Memory B cell (primary cell): ENCODE measurements around the gene LHX8.
"Not testable (repeated sequence)": the region's sequence is repeated elsewhere in the genome, so short reads cannot be mapped to it uniquely, and the experiment has no call there.

Experiments
- ATAC-seq: fragments of 150-1000 bp; cut with Tn5 transposase; 2 replicates; pipeline ENCODE4 v1.10.0; 2021; ENCODE audit warnings: low read depth, mild to moderate bottlenecking, moderate library complexity
- DNase-seq, 2 donors: peaks; one replicate each; pipeline ENCODE4 v3.0.0; 2022; ENCODE audit warnings: low spot score in 2 of 2
- H3K27ac Mint-ChIP-seq: one replicate; pipeline ENCODE4 v1.8.0; 2022; ENCODE audit warnings: mild to moderate bottlenecking, moderate library complexity, mixed read lengths
- H3K27me3 Mint-ChIP-seq: one replicate; pipeline ENCODE4 v1.8.0; 2022; ENCODE audit warnings: mixed read lengths
- H3K36me3 Mint-ChIP-seq: one replicate; pipeline ENCODE4 v1.8.0; 2022; ENCODE audit warnings: mild to moderate bottlenecking, mixed read lengths
- H3K4me1 Mint-ChIP-seq: one replicate; pipeline ENCODE4 v1.8.0; 2022; ENCODE audit warnings: mixed read lengths
- H3K4me3 Mint-ChIP-seq: one replicate; pipeline ENCODE4 v1.8.0; 2022; ENCODE audit warnings: mild to moderate bottlenecking, moderate library complexity, mixed read lengths
- H3K9me3 Mint-ChIP-seq: one replicate; pipeline ENCODE4 v1.8.0; 2022; ENCODE audit warnings: mixed read lengths

The LHX8 gene

DNA sequence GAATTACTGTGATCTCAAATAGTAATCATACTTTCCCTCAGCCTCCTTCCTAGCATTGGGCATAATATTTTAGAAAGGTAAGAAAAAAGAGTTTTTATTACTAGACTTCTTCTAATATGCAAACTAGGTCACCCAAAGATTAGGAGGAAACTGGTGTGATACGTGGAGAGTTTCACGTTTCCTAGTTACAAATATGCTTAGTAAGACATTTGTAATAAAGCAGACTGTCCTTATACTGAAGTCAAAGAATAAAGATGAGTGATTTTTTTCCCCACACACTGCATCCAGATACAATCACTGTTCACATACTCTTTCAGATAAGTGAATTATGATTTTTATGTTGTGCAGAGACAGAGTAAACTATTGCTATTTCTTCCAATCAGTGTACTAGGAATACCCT is 17.9 kb downstream of the LHX8 start:
- DNase-seq (no peak), ATAC-seq (no peak)
- no peaks in the 10 kb centered on the region for H3K4me1 Mint-ChIP-seq
- H3K4me3 Mint-ChIP-seq: no peak overlapping the region
- no peak overlapping the region for H3K27ac Mint-ChIP-seq
- H3K36me3 Mint-ChIP-seq: no peaks in the 10 kb centered on the region
- peaks cover 2% of the 10 kb centered on the region for H3K9me3 Mint-ChIP-seq
- H3K27me3 Mint-ChIP-seq: peaks cover 3% of the 10 kb centered on the region

DNA sequence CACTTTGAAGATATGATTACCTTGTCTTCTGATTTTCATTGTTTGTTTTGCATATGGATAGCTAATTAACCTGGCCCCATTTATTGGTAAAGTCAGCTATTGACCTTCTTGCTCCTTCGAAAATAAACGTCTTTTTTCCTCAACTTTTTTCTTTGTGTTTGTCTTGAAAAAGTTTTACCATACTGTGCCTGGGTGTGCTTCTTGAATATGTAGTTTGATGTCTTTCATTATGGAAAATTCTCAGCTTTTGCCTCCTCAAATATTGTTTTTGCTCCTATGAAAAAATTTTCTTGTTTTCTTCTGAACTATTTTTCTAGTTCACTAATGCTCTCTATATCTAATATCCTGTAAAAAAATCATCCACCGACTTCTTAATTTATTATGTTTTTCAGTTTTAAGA is 25.0 kb downstream of the LHX8 start:
- Mint-ChIP-seq H3K4me1 (no peaks in the 10 kb centered on the region), H3K9me3 (no peaks in the 10 kb centered on the region), H3K27me3 (peaks cover 2% of the 10 kb centered on the region), H3K36me3 (no peaks in the 10 kb centered on the region), H3K4me3 (no peak overlapping the region), H3K27ac (no peak overlapping the region)
- no peak for ATAC-seq
- no peak for DNase-seq

- Mint-ChIP-seq H3K27ac (no peak overlapping the region), H3K4me1 (no peaks in the 10 kb centered on the region), H3K4me3 (no peak overlapping the region), H3K9me3 (no peaks in the 10 kb centered on the region), H3K36me3 (no peaks in the 10 kb centered on the region), H3K27me3 (no peaks in the 10 kb centered on the region)
- ATAC-seq: no peak
- DNase-seq: no peak
Observed at GRCh38 chr1:75165264-75165663, 31.1 kb downstream of the LHX8 start.

GRCh38 chr1:75166821-75167220 is 32.6 kb downstream of the LHX8 start:
- DNase-seq (no peak), ATAC-seq (no peak)
- no peak overlapping the region for H3K27ac Mint-ChIP-seq
- no peaks in the 10 kb centered on the region for H3K36me3 Mint-ChIP-seq
- no peaks in the 10 kb centered on the region for H3K4me1 Mint-ChIP-seq
- H3K4me3 Mint-ChIP-seq: no peak overlapping the region
- no peaks in the 10 kb centered on the region for H3K9me3 Mint-ChIP-seq
- H3K27me3 Mint-ChIP-seq: no peaks in the 10 kb centered on the region

- H3K27me3 Mint-ChIP-seq: peaks cover 2% of the 10 kb centered on the region
- H3K27ac Mint-ChIP-seq: no peak overlapping the region
- ATAC-seq: no peak
- no peak overlapping the region for H3K4me3 Mint-ChIP-seq
- DNase-seq: no peak
- no peaks in the 10 kb centered on the region for H3K9me3 Mint-ChIP-seq
- H3K36me3 Mint-ChIP-seq: no peaks in the 10 kb centered on the region
- no peaks in the 10 kb centered on the region for H3K4me1 Mint-ChIP-seq
Observed at GRCh38 chr1:75170011-75170410, 35.8 kb downstream of the LHX8 start.

DNA sequence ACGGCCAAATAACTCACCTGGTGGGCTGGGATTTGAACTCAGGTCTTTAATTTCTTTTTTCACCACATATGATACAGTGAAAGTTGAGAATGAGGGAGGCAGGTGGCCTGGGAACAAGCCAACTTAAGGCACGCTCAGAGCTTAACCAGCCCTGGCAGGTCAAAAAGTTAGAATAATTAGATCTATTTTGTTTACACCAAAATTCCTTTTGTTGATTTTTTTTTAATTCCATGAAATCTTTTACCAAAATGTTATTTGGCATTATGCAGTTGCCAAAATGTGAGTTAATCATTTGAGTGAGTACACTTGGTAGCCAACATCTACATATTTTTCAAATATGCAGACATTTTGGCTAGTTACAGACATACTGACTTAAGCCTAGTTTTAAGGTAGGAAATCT is 36.8 kb downstream of the LHX8 start:
- no peaks in the 10 kb centered on the region for H3K36me3 Mint-ChIP-seq
- no peaks in the 10 kb centered on the region for H3K4me1 Mint-ChIP-seq
- DNase-seq: no peak
- H3K4me3 Mint-ChIP-seq: no peak overlapping the region
- H3K27me3 Mint-ChIP-seq: peaks cover 2% of the 10 kb centered on the region
- no peak overlapping the region for H3K27ac Mint-ChIP-seq
- ATAC-seq: no peak
- H3K9me3 Mint-ChIP-seq: peaks cover 2% of the 10 kb centered on the region

DNA sequence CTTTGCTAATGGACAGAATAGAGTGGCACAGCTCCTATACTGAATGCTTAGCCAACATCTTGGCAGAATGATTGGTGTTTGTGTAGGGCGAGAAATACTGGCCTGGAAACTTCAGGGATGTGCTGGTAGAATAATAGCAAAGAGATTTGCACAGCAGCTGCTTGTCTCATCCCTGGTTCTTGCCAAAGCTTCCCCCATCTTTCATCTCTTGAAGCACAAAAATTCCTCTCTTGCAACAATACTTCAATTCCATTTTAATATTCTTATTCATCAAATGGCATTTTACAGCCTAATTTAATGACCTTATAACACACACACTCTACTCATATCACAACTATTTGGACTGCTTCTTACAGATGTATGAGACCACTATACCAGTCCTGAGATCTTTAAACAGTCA is 37.7 kb downstream of the LHX8 start:
- H3K36me3 Mint-ChIP-seq: no peaks in the 10 kb centered on the region
- H3K4me1 Mint-ChIP-seq: no peaks in the 10 kb centered on the region
- no peak for ATAC-seq

GRCh38 chr1:75172556-75172955 is 38.4 kb downstream of the LHX8 start:
- Mint-ChIP-seq H3K27ac (no peak overlapping the region), H3K9me3 (peaks cover 2% of the 10 kb centered on the region), H3K27me3 (peaks cover 2% of the 10 kb centered on the region), H3K4me1 (no peaks in the 10 kb centered on the region), H3K4me3 (no peak overlapping the region), H3K36me3 (no peaks in the 10 kb centered on the region)
- no peak for DNase-seq
- no peak for ATAC-seq

More for the DNA sequence above, 37.7 kb downstream of the LHX8 start:
- Mint-ChIP-seq H3K4me3 (no peak overlapping the region), H3K9me3 (peaks cover 2% of the 10 kb centered on the region), H3K27me3 (peaks cover 2% of the 10 kb centered on the region), H3K27ac (no peak overlapping the region)
- no peak for DNase-seq

GRCh38 chr1:75174031-75174760 is 40.0 kb downstream of the LHX8 start:
- Mint-ChIP-seq H3K9me3 (peaks cover 2% of the 10 kb centered on the region), H3K27me3 (peaks cover 2% of the 10 kb centered on the region), H3K4me1 (no peaks in the 10 kb centered on the region), H3K4me3 (no peak overlapping the region), H3K27ac (no peak overlapping the region), H3K36me3 (no peaks in the 10 kb centered on the region)
- DNase-seq (no peak), ATAC-seq (no peak)

- H3K36me3 Mint-ChIP-seq, H3K4me3 Mint-ChIP-seq, H3K4me1 Mint-ChIP-seq, H3K9me3 Mint-ChIP-seq, DNase-seq, H3K27ac Mint-ChIP-seq, ATAC-seq, H3K27me3 Mint-ChIP-seq: not testable (repeated sequence)
Observed at GRCh38 chr1:75181214-75181955, 47.2 kb downstream of the LHX8 start.

DNA sequence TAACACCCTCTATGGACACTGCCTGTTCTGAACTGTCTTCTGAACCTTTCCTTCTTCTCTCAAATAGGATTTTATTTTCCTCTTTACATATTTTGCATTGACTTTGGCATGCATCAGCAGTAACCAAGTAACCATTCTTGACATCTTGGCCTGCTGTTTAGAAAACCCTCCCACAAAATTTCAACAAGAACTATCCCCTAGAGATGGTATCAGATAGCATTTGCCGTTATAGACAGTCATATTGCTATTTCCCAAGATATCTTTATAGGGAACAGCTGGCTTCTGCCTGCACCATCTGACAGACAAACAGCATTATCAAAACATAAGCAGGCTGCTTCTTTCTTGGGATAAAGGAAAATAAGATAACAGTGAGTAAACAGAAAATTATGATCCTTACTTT is 54.7 kb downstream of the LHX8 start:
- H3K27ac Mint-ChIP-seq: no peak overlapping the region
- H3K36me3 Mint-ChIP-seq: no peaks in the 10 kb centered on the region
- H3K27me3 Mint-ChIP-seq: peaks cover 11% of the 10 kb centered on the region
- H3K4me3 Mint-ChIP-seq: no peak overlapping the region
- no peaks in the 10 kb centered on the region for H3K9me3 Mint-ChIP-seq
- DNase-seq: no peak
- no peak for ATAC-seq
- H3K4me1 Mint-ChIP-seq: no peaks in the 10 kb centered on the region

DNA sequence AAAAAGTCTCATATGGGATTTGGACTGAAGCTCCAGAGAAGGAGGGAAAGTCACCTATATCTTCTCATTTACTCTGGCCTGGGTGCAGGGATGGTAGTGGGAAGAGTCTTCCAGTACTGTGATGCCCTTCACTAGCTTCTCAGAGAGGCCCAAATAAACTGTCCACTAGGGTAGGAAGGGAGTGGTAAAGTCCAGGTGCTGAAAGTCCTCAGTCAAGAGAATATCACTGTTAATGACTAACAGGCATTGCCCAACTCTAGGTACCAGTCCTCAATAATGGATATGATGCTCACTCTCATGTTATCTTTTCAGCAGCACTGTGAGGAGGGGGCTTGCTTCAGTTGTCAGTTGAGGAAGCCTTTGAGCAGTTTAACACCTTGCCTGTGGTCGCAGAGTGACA is 64.0 kb downstream of the LHX8 start:
- Mint-ChIP-seq H3K4me1 (no peaks in the 10 kb centered on the region), H3K27ac (no peak overlapping the region), H3K9me3 (no peaks in the 10 kb centered on the region), H3K36me3 (no peaks in the 10 kb centered on the region), H3K4me3 (no peak overlapping the region), H3K27me3 (peaks cover 7% of the 10 kb centered on the region)
- DNase-seq: no peak
- no peak for ATAC-seq

DNA sequence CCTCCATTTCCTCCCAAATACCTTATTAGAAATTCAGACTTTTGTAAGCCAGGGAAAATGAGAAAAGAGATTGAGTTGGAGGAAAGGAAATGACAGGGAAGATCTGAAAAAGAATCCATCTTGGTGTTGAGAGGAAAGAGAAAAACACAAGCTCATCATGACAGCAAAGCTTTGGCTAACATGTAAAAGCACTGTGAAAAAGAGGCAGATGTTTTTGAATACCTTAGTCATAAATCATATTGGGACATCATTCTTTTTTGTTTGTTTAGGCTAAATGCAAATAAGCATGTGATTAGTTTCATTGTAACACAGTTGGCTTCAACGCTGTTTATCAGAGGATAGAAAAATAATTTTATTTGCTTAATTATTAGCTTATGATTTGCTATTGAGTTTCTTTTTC is 64.6 kb downstream of the LHX8 start:
- Mint-ChIP-seq H3K27me3 (peaks cover 4% of the 10 kb centered on the region), H3K9me3 (no peaks in the 10 kb centered on the region), H3K4me1 (no peaks in the 10 kb centered on the region), H3K4me3 (no peak overlapping the region), H3K36me3 (no peaks in the 10 kb centered on the region), H3K27ac (no peak overlapping the region)
- no peak for DNase-seq
- ATAC-seq: no peak

- no peak for ATAC-seq
- H3K27ac Mint-ChIP-seq: no peak overlapping the region
Observed at GRCh38 chr1:75202751-75203150, 68.6 kb downstream of the LHX8 start.

More at GRCh38 chr1:75202751-75203150, 68.6 kb downstream of the LHX8 start:
- Mint-ChIP-seq H3K36me3 (no peaks in the 10 kb centered on the region), H3K27me3 (no peaks in the 10 kb centered on the region), H3K4me3 (no peak overlapping the region), H3K9me3 (no peaks in the 10 kb centered on the region), H3K4me1 (no peaks in the 10 kb centered on the region)
- DNase-seq: no peak
